ENCODE data around the gene CHID1.

The CHID1 gene

DNA sequence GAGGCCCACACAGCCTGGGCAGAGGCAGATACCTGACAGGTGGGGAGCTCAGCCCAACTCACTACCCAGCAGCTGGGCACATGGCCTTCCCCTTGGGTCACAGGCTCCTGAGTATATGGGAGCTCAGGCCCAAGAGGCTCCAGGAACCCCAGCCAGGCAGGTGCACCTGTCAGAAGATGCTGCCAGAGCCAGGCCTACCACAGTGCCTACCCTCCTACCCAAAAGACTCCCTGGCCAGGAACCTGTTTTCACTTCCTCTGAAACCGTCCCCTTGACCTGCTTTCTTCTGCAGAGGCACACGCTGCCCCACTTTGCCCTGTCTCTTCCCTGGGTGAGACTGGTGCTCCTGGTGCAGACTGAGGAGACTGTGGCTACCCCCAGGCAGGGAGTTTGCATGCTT, 2.9 kb downstream of the CHID1 start:
- DNase-seq: no peak

DNA sequence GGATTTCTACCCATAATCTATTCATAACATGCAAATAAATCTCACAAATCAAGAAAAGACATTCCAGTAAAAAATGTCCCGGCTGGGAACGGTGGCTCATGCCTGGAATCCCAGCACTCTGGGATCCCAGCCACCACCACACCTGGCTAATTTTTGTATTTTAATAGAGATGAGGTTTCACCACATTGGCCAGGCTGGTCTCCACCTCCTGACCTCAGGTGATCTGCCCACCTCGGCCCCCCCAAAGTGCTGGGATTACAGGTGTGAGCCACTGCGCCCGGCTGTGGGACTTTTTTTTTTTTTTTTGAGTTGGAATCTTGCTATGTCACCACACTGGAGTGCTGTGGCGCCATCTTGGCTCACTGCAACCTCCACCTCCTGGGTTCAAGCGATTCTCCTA, 4.7 kb downstream of the CHID1 start:
- no peak for DNase-seq

DNA sequence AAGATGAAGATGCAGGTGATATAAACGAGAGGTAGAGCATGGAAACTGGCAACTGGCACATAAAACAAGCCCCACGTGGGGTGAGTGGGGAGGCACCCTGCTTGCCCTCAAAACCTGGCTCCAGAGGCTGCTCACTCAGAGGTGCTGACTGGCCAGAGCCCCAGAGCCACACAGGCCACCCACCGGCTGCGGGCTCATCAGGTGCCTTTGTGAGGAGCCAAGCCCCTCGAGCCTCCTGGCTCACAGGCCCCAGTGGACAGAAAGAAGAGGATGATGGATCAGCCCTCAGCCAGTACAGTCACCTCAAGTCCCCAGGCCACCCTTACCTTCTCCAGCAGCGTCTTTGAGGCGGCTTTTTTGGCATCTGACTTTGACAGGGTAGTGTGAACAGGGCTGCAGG, 6.2 kb downstream of the CHID1 start:
- no peak for DNase-seq

DNA sequence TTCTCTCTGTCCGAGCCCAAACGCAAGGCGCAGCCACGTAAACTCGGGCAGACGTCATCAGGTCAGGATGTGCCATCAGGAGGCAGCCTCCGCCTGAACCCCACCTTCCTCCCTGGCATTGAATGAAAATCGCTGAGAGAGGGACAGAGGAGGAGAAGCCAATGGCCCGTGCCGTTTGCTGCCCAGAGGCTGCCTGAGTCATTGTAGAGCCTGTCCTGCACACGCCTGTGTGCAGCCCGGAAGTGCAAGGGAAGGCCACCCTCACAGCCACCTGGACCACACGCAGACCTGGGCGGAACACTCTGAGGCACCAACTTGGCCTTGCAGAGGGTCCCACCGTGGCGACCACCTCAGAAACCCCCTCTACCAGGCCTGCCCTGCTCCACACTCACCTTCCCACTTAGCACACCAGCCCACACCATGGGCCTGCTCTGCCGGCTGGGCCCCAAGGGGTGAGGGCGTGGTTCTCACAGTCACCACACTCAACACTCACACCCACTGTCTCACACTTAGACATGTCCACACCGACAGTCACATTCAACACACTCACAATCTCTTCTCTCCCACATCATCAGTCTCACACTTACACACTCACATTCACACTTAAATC, 9.1 kb downstream of the CHID1 start:
- no peak for DNase-seq

DNA sequence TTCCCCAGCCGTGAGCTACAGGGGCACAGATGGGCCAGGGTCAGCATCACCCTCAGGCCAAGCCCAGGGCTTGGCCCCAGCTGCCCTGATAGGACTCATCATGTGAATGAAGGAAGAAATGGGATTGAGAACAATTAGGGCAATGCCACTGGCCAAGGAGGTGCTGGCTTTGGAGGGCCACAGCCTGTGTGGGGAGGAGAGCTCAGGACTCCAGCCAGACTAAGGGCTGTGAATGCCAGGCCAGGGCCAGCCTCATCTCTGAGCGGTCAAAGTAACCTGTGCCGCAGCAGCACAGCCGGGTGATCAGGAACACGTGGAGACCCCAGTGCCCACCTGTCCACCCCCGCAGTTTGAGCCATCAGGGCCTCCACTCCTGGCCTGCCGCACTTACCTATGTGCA, 10.1 kb downstream of the CHID1 start:
- no peak for DNase-seq

DNA sequence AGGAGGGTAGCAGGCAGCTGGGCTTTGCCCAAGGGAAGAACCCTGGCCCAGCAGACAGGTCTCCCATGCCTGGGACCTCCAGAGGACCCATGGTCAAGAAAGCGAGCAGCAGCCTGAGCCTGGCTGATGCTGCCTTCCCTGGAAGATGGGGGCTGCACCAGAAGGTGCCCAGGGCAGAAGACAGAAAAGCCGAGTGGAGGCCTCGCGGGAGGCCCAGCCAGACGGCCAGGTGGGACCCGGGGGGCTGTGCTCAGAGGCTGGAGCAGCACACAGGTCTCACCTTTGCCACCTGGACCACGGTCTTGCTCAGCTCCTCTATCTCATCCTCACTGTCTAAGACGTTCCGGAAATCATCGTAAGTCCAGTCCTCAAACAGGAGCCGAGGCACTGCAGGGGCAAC, 10.9 kb downstream of the CHID1 start:
- DNase-seq: no peak

DNA sequence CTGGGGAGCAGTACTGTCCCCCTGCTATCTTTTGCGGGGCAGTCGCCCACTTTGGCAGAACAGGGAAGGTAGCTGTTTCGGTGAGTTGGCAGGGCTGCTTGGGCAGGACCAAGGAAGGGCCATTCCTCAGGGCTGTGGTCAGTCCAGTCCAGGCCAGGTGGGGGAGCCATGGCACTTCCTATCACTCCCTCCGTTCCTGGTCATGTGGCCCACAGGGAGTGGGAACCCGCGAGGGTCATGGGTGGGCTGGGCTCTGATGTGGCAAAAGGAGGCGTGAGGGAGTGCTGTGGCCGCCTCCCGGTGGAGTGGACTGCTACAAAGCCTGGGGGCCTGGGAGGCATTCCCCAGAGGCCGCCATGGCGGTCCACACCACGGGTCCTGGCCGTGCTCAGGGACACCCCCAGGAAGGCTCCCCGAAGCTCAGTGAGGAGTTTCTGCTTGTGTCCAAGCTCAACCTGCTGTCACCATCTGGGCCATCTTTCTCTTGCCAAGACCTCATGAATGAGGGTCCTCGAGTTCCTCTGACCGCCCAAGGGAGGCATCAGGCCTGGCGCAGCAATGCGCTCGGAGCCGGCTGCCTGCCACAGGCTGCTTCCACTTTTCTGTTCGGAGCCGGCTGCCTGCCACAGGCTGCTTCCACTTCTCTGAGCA, 11.9 kb downstream of the CHID1 start:
- no peak for DNase-seq

DNA sequence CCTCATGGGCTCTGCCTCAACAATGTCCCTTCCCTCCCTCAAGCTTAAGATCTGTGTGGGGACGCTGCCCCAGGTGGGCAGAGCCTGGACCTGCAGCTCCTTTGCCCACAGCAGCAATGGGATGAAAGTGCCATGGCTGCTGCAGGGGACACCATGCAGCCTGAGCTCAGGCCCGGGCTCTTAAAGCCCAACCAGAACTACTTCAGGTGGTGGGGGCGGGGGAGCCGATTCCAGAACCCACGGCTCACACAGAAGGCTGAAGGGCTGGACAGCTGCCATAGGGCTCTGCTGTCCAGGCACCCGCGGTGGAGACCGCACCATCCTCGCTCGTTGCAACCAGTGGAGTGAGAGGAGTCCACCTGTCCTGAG, 12.5 kb downstream of the CHID1 start:
- DNase-seq: no peak

DNA sequence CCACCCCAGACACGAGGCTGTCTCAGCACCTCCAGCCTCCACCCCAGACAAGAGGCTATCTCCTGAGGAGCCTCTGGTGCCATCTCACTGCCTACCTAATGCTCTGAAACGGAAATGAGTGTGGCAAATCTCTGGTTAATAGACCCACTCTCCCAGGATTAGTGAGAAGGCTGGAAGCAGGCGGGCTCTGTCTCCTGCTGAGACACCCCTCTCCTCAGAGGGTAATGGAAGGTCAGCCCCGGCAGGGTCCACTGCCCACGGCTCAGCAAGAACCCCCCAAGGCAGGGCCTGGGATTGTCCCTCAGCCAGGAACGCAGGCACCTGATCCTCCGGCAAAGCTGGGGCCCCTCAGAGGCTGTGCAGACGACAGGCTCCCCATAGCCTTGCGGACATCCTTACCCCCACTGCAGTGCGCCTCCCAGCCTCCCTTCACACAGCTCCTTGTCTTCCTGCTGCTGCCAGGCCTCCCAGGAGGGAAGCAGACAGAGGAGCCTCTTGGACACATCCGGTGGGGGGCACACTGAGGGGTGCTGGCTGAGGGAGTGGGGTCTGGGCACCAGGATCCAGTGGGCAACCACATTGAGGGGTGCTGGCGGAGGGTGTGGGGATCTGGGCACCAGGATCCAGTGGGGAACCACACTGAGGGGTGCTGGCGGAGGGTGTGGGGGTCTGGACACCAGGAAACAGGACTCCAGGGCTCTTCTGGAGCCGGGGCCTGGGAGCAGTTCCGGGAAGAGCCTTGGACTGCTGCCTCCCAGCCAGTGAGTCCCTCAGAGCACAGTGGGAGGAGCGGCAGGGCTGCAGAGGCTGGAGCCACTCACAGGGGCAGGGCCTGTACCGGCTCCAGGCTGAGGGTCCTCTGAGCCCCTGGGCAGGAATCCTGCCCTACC, 13.1 kb downstream of the CHID1 start:
- no peak for DNase-seq

DNA sequence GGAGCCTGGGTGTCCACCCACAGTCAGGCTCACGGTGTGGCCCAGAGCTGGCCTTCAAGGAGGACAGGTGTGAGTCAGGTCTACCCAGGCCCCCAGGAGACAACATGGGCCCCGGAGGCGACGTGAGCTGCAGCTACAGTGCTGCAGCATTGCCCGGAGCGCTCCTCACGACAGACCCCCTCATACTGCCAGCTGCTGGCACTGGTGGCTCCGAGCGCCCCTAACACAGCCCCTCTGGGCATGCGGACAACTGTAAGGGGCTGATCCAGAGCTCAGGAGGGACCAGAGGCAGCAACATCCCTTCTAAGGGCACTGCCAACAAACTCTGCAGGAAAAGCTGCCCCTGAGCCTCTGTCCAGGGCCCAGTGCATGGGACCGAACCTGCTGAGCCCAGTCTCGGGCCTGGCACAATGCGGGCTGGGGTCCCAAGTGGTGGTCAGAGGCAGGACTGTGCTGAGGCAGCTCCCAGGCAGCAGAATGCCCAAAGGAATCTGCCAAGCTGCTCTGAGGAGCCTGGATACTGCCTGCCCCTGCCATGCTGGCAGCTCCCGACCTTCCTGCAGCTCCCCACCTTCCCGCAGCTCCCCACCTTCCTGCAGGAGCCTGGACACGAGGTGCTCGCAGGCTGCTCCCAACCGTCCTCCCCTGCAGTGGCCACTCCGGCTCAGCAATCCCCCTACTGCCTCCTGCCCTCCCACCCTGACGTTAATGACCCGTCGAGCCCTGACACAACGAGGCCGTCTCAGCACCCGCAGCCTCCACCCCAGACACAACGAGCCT, 15.1 kb downstream of the CHID1 start:
- DNase-seq: no peak

DNA sequence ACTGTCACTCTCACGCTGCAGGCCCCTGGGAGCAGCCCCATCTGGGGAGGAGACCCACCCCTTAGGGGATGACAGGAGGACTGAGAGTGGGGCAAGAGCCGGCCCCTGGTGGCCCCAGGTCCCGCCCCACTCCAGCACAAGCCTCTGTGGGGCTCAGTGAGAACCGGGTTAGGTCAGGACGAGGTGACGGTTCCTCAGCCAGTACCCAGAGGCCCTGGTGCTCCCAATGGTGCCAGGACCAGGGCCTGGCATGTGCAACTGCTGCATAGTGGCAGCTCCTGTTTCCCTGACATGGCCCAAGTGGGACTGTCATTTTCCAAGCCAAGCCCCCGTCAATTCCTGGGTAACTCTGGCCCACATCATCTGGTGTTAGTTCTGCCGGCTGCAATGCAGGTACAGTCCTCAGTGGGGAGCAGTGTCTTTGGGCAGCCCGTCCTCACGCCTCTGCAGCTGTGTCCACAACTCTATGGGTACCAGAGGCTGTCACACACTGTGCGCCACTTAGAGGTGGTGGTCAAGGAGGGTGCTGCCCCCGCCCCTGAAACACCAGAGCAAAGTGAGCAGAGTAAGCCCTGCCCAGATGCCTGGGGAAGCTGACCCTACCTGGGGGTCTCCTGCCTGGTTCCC, 15.9 kb downstream of the CHID1 start:
- DNase-seq: no peak

DNA sequence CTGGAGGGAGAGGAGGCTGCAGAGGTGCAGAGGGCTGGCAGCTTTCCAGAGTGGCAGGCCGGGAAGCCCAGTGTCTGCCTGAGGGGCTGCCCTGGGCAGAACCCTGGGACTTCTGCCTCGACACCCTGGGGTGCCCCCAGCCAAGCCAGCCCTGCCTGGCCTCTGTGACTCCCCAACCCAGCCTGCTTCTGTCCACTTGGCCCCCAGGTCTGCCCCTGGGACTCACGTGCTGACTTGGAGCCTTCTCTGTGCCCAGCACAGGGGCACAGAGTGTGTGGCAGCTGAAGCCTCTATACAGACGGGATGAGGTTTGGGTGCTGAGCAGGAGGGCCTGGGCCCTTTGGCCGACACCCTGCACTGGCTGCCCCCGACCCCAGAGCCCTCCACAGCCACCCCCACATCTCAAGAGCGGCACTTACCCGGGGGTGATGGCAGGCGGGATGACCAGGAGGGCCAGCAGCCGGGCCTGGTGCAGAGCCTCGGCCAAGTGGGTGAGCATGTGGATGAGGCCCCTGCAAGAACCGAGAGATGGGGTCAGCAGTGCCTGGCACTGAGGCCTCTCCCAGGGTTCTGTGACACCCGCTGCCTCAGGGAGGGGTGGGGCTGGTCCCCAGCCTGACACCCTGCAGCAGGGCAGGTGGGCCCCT, 17.5 kb downstream of the CHID1 start:
- DNase-seq: no peak

DNA sequence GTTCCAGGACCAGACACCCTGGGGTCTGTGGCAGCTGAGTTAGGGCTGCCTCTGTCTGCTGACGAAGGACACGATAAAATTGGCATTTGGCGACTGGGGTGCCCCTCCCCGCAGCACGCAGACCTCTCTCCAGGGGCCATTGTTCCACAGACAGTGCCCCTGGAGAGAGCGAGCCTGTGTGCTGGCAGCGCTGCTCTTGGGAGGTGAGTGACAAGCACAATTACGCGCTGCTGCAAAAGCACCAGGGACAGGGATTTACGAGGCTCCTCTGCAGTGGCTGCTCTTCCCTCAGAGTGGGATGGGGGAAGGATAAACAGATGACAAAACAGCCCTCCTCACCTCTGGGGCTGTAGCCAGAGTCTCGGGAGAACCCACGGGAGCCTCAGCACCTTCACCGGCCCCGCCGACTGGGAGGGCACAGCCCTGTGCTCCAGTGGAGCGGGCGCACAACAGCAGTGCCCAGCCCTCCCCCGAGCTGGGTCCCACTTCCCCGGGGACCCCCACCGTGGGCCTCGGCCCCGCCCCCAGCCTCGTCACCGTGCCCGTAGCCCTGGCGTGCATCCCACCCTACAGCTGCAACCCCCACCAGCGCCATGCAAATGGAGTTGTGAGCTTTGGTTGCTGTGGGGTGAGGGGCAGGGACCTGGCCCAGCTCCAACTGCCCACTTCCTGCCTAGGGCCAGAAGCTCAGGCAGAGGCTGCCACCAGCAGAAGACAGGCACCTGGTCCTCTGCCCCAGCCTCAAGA, 19.6 kb downstream of the CHID1 start:
- DNase-seq: no peak

DNA sequence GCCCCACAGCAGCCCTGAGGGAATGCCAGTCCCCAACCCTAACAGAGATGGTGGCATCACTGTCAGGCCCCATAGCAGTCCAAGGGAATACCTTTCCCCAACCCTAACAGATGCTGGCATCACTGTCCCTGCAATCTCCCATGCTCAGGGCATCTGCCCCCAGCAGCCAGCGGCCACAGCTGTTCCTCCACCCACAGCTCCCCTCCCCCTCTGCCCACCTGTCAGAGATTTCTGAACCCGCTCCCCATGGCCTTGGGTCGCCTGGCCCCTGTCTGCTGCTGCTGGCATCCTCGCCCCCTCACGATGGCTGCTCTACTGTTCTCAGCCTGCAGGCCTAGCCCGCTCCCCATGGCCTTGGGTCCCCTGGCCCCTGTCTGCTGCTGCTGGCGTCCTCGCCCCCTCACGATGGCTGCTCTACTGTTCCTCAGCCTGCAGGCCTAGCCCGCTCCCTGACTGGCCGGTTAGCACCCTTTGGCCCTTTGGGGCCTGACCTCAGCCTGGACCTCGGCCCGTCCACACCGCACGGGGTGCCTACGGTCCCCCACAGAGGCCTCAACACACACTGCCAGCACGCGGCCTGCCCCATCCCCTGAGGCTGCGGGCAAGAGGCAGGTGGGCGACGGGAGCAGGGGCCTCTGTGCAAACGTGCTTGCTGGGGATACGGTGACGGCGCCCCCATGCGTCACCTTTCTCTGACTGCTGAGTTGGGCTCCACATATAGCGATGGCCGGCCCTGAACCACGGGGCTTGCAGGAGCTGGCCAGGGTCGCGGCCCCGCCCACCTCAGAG, 20.7 kb downstream of the CHID1 start:
- DNase-seq: no peak

DNA sequence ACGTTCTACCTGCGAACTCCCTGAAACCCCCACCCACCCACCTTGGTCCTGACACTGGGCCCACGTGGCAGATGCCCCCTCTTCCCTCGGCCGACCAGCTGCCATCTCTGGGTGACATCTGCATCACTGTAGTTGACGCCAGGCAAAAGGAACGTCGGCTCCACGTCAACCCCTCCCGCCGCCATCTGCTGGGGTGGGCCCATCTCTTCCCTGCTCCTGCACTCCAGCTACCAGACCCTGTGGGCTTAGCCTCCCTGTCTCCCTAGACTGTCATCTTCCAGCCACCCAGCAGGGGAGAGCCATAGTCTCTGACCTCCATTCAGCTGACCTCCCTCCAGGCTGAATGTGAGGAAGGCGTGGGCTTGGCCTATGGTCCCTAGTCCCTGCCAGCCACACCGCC, 21.4 kb downstream of the CHID1 start:
- DNase-seq: no peak

DNA sequence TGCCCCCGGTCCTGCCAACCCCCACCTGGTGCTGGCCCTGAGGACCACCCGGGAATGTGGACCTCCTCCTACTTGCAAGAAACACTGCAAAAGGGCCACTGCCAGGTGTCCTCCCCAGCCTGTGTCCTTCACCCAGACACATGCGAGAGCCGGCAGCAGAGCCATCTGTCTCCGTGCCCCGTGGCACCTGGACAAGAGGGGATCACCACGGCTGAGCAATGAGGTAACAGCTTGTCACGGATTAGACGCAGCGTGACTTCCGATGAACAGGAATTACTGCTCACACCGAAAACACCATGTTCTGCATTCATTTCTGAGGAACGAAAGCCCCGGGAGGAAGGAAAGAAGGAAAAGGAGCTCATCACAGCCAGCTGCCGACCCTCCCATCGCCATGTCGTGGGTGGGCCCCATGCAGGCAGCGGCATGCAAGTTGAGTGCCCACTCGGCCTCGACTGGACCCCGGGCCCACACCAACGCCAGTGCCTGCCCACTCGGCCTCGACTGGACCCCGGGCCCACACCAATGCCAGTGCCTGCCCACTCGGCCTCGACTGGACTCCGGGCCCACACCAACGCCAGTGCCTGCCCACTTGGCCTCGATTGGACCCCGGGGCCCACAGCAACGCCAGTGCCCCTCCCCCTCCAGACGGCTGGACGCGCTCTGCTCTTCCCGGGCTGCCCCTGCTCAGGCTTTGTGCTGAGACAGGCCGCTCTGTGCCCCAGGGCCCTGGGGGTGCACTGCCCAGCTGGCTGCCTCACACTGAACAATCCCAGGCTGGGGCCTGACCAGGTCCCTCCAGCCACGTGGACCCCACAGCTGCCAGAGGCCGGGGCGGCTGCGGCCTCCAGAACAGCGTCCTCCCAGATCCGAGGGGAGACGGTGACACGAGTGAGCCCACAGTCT, 22.0 kb downstream of the CHID1 start:
- no peak for DNase-seq

DNA sequence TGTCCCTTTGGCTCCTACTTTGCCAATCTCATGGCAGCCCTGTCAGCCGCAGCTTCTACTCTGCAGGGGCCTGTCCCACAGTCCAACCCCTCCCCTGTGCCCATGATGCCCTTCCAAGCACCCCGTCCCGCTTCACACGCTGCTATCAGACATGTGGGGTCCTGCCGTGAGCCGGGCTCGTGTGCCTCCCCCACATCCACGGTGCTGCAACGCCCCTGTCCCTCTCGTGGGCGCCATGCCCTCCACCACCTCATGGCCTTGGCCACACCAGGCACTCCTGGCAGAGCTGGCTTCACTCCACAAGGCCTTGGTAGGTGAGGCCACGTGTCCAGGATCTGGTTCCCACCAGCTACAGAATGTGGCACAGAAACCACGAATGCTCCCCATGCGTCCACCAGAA, 23.0 kb downstream of the CHID1 start:
- no peak for DNase-seq

DNA sequence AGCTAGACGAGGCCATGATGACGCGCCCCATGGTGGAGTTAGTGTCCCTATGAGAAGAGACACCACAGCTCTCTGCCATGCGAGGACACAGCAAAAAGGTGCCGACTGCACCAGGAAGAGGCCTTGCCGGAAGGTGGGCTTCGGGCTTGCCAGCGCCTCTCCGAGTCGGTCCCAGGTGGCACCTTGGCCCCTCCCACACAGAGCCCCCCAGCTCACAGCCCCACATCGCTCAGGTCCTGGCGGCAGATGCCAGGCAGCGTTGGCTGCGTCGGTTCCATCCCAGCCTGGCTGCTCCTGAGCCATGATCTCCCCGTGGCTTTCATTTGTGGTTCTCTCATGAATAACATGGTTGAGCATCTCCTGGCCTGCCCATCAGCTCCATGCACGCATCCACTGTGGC, 24.0 kb downstream of the CHID1 start:
- DNase-seq: no peak

DNA sequence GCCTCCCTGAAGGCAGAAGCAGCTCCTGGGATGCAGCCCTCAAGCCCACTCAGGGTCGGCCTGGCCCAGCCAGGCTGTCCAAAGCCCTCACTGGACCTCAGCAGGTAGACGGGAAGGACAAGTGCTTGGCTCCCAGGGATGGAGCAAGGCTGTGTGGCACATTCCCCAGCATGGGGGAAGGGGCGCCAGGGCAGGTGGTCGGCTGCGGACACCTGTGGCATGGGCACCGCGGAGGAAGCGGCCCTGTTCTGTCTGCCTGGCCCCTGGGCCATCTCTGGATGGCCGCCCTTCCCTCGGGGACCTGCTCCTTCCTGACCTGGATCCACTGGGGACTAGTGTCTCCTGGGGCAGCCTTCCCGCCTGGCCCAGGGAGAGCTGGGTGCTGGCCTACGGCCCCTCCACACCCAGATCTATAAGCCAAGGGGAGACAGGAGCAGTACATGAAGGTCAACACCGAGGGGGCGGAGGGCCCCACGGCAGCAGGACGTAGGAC, 26.0 kb downstream of the CHID1 start:
- DNase-seq: no peak

DNA sequence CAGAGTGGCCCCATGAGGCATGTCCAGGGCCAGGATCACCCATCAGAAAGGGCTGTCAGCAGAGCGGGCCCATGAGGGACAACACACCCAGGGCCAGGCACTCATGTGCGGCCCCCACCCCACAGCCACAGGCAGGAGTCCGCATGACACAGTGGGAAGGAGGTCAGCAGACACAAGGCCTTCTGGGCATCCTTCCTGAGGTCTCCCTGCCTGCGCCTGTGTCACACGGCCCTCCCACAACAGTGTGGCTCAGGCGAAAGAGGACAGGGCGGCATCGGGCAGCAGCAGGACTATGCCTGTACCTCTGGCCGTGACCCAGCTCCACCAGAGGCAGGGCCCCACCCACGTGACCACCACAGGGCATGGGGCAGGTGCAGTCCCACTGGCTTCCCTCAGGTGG, 27.1 kb downstream of the CHID1 start:
- DNase-seq: no peak
